GM19452 (cell line): ENCODE results near the gene PDZD4.

Source experiments
- ATAC-seq: cut with Tn5 transposase; IDR thresholded peaks from one replicate; pipeline ENCODE4 v1.9.1; 2021; ENCODE audit not compliant: unreplicated experiment

The PDZD4 gene

GRCh38 chrX:153829799-153830639 lies at the start of gene PDZD4:
Gene PDZD4, minus strand, starts transcription at chrX:153830544. Its CDS starts 246 bp downstream, at chrX:153830298.
- no peak for ATAC-seq

- no peak for ATAC-seq
Measured at GRCh38 chrX:153879741-153880439, 49.5 kb upstream of the PDZD4 start.

- no peak for ATAC-seq
Measured at GRCh38 chrX:153878969-153879653, 48.8 kb upstream of the PDZD4 start.

- no peak for ATAC-seq
Measured at GRCh38 chrX:153878345-153878744, 48.0 kb upstream of the PDZD4 start.

DNA sequence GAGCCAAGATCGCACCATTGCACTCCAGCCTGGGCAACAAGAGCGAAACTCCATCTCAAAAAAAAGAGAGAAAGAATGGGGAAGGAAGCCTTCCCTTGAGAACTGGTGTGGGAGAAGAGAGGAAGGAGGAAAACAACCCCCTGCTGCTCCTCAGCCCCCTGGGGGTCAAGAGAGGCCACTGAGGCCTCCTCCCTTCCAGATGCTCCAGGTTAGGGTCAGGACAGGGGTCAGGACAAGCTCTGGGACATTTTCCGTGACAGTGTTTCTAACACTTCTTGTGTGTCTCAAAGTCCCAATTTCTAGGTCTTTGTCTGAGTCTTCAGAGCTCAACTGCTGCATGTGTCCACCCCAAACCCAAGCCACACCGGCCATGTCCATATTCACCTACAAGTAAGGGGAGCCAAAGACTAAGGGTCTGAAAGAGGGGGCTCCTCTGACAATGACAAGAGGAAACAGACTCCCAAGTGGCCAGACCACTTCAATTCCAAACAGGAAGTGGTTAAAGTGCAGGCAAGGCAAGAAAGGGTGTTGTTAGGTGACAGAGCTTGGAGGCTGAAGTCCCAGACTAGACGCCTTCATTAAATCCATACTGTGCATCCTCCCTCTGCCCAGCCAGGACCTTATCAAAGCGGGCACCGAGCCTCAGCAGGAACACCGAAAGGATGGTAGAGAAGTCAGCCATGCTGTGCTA lies 47.4 kb upstream of the PDZD4 start:
- no peak for ATAC-seq

GRCh38 chrX:153876112-153876491 lies 45.8 kb upstream of the PDZD4 start:
- no peak for ATAC-seq

GRCh38 chrX:153875391-153876111 lies 45.2 kb upstream of the PDZD4 start:
- no peak for ATAC-seq

DNA sequence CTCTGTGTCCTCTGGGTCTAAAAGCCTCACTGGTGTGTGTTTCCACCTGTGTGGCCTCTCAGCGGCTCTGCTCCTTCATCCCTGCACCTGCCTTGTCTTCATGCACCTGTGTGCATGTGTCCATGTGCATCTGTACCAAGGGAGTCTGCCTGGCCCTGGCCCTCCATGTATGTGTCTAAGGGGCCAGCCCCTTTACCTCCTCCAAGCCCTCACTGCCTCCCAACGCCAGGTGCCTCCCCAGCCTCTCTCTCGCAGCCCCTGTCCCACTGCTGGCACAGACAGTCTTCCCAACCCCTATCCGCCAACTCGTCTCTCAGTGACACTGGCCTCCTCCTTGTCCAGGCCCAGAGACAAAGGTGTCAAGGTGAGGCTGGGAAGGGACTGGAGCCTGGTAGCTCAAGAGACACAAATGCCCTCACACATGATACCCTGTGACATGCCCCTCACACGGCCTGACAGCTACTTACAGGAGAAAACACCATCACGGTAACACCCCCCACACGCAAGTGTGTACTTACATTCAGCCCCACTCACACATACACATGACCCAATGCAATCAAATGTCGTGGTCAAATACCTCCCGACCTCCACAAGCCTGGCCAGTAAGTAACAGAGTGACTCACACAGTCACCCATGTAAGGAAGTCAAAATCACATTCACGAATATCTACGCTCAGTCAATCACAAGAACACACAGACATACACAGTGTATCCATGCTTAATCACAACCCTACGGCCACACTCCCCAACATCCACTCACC lies 44.2 kb upstream of the PDZD4 start:
- no peak for ATAC-seq

DNA sequence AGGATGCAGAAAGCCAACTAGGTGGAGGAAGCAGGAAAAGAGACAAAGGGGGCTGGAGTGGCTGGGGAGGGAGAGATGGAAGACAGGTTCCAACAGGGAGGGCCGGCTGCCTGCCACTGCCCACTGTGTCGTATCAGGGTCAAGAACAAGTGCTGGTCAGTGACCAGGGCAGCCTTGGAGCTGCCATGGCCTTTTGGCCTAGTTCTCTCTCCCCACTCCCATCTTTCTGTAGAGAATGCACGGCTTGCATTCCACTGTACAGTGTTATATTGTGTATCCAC lies 43.7 kb upstream of the PDZD4 start:
- no peak for ATAC-seq

GRCh38 chrX:153873282-153874084 lies 43.1 kb upstream of the PDZD4 start:
- no peak for ATAC-seq

DNA sequence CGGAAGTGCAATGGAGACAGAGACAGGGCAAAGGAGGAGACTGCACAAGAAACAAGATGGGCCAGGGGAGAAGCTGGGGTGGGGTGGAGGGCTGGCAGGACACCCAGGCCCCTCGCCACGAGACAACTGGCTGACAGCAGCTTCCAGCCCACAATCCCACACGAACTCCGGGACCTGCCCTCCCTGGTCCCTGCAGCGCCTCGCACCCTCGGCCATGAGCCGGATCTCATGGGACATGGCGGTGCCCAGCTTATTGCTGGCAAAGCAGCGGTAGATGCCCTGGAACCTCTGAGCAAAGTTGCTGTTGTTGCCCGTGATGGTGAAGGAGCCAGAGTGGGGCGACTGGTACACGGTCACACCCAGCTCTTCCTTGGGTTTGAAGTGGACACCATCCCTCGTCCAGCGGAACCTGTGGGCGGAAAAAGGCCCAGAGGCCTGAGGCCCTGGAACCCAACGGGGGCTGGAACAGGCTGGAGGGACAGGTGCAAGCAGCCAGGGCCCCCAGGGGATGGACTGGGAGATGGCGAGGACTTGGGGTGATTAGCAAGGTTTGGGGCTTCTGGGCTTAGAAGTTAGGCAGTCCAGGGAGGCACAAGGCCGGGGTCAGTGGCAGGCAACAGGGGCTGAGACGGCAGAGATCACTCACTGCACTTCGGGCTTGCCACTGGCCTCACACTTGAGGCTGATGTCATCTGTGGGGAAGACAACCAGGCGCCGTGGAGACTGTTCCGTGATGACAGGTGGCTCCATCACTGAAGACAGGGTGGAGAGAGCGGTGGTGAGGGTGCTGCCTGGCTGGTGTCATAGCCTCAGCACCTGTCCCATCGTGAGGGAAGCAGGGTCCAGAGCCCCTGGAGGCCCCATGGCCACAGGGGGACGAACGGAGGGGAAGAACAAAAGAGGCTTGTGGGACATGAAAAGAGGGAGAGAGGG lies 41.9 kb upstream of the PDZD4 start:
- ATAC-seq = no peak

- ATAC-seq = no peak
Measured at GRCh38 chrX:153871451-153871850, 41.1 kb upstream of the PDZD4 start.

DNA sequence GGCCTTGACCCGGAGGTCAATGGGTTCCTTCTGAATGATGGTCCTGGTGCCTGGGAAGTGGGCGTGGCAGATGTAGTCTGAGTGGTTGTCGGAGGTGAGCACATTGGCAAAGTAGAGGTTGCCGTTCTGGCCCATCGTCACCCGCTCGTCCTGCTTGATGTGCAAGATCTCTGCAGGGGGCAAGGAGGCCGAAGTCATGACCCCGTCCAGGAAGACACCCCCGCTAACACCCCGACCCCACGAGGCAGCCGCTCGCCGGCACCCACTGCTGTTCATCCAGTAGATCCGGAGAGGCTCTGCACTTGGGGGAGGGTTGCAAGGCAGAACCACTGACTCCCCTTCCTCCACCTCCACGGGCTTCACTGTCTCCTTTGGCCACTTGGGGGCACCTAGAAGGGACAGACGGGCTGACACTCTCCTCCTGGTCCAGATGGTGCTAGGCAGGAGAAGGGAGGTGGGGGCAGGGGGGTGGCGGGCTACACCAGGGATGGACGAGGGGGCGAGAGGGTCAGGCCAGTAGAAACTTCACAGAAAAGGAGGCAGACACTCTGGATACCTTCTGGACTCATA lies 40.5 kb upstream of the PDZD4 start:
- no peak for ATAC-seq

DNA sequence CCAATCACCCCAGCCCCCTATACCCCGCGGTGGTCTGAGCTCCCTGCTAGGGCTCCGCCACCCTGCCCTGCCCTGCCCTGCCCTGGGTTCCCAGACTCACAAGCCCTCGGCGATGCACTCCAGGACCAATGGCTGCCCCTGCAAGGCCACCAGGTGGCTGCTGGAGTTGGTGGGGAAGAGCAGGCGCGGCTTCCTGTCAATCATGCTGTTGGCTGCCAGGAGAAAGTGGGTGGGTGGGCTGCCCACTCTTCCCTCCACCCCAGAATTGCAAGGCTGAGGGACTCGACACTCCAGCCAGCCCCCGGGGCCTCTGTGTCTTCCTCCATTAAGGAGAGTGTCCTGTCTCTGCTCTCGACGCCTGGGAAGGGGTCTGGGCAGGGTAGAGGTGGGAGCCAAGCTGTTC lies 39.9 kb upstream of the PDZD4 start:
- ATAC-seq = no peak

DNA sequence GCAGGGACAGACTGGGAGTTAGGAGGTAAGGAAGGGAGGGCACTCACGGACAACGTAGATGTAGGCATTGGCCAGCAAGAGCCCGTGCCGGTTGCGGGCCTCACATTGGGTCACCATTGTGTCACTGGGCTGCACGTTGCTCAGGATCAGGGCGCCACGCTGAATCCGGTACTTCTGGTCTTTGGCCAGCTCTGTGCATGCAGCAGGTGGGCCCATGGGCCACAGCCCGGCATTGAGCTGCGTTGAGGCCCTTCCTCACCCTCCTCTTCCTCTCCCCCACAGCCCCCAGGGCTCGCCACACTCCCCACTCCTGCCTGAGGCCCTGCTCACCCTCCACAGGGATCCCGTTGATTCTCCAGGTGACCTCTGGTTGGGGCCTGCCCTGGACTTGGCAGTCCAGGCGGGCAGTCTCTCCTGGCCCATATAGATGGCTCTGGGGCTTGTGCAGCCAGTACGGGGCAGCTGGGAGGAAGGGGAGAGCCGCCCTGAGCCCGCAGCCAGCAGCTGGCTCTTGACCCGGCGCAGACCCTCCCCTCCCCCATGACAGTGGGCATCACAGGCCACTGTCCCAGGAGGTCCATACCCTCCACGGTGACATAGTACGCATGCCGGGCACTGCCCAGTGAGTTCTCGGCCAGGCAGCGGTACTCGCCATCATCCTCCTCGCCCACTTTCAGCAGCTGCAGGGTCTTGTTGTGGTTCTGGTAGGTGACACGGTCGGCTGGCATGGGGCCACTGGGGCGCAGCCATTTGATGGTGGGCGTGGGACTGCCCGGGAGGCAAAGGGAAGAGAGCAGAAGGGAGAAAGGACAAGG lies 39.3 kb upstream of the PDZD4 start:
- no peak for ATAC-seq

- ATAC-seq = no peak
Measured at GRCh38 chrX:153868576-153869472, 38.5 kb upstream of the PDZD4 start.
